HG03097 (cell line): ENCODE results near the gene CRYBG1.
"Not testable (repeated sequence)": the region's sequence is repeated elsewhere in the genome, so short reads cannot be mapped to it uniquely, and the experiment has no call there.

Experiments used
- ATAC-seq: cut with Tn5 transposase; IDR thresholded peaks from one replicate; pipeline ENCODE4 v1.9.1; 2021; ENCODE audit not compliant: unreplicated experiment, low FRiP score

The CRYBG1 gene

DNA sequence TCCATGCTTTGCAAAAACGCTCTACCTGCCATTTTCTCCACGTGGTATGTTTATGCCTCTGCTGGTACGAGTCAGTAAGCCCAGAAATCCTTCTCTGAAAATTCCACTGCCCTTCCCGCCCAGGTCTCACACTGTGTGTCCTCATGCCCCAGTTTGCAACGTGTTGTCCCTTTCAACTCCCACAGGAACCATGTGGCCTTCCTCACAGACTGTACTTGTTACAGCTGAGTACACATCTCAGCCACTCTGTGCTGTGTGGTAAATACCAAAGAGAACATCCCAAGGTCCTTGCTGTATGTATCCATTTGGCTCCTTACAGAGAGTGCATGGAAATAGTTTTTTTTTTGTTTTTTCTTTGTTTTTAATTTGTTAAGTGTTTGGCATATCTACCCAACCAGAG is 211.9 kb downstream of the CRYBG1 start:
- no peak for ATAC-seq

DNA sequence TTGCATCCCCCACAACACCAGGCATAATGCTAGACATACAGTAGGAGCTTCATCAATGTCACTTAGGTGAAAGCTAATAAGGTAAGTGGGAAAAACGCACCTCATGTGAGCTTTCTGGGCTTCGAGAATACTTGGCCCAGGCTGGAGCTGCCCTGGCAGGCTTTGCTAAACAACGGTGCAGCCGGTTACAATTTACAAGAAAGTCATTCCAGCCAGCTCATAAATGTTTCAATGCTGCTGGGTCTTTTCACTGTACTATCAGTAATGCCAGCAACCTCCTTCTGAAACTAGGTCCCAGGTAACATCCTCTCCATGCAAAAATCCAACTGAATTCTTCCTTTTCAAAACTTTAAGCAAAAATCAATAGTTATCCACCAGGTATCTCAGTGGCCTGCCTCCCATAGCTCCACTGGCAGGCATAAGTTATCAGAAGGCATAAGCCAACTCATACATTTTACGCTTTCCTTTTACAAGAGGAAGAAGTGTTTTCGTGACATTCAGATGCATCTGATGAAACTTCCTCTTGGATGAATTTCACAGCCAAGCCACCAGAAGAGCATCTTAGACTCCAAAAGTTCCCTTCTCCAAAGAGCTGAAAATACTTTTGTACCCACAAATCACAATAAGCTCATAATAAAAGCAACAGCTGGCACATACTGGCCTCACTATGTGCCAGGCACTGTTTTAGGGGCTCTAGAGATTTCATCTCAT is 212.5 kb downstream of the CRYBG1 start:
- ATAC-seq: no peak

DNA sequence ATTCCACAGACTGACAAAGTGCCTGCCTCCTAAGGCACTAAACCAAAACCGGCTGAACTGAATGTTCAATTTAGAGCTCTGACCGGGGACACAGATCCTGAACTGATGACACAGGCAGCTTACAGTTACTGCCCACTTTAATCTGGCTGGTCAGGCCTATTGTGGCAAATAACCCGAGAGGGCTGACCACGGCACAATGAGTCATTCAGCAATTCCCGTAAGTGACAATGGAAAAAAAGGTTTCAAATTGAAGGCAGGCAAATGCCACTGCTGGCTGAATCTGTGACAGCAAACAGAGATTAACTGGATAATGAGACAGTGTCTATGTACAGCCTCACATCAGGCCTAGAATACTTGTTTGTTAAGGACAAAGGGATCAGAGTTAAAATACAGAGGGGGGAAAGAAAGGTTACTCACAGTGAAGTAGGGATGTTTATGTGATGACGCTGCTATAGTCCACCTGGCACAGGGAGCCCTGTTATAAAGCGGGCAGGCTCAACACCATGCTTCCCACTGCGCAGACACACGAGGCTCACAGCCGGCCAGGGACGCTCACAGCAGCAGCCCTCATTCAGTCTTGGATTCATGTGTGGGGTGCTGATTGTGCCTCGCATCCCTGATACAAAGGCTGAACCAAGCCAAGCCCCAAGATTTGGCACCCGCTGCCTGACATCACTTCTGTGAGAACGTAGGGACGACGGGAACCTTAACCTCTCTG is 214.4 kb downstream of the CRYBG1 start:
- no peak for ATAC-seq

DNA sequence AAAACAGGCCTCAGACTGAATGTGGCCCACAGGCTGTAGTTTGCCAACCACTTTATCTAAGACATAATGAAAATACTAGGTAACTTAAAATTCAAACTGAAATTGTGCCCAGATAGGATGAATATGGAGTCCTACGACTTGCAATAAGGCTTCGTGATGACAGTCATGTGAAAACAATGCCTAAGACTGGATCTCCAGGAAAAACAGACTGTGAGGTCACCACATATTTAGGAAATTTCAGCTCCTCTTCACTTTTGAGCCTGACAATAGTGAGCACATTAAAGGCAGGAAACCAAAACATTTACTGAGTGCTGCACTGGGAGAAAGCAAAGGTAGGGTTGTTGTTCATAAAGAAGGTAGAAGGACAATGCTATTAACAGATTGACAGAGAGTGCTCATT is 218.8 kb downstream of the CRYBG1 start:
- no peak for ATAC-seq

DNA sequence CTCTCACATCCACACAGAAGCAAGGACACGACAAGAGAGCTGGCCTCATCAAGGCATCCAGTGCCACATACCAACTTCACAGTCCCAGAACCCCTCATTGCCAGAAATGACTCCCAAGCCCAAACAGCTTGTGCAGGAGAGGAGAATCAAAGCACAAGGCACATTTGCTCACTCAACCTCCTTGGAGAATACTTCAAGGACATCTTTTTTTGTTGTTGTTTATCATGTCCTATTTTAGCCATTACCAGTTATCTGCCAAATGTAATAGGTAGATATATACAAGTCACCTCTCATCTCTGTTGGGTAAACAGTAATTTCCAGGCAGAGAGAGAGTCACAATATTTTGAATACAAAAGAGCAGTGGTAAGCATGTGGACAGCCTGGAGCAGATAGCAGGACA is 221.0 kb downstream of the CRYBG1 start:
- ATAC-seq: no peak

DNA sequence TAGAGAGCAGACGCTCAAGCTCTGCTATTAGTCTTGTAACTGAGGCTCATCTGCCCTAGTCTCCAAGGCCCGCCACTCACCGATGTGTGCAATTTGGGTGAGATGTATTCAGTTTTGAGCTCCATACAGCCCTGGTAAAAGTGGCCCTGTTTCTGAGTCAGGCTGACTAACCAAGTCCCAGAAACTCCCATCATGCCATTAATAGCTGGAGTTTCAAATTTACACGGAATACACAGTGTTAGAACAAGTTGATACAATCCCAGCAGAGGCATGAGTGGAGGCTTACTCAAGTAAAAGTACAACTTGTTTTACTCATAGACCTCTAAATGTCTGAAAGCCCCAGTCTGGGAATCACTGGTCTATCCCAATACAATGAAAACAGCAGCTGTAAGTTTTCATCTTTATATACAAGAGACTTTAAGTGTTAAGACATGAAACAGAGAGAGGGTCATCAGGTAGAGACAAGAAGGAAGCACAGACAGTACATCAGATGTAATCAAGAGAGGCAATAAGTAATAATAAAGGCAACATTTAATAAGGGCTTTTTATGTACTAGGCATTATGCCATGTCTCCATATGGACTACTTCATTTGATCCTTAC is 226.4 kb downstream of the CRYBG1 start:
- ATAC-seq: no peak

DNA sequence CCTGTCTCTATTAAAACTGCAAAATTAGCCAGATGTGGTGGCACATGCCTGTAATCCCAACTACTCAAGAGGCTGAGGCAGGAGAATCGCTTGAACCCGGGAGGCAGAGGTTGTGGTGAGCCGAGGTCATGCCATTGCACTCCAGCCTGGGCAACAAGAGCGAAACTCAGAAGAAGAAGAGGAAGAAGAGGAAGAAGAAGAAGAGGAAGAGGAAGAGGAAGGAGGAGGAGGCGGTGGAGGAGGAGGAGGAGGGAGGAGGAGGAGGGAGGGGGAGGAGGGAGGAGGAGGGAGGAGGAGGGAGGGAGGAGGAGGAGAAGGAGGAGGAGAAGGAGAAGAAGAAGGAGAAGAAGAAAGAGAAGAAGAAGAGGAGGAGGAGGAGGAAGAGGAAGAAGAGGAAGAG is 228.4 kb downstream of the CRYBG1 start:
- ATAC-seq: not testable (repeated sequence)

DNA sequence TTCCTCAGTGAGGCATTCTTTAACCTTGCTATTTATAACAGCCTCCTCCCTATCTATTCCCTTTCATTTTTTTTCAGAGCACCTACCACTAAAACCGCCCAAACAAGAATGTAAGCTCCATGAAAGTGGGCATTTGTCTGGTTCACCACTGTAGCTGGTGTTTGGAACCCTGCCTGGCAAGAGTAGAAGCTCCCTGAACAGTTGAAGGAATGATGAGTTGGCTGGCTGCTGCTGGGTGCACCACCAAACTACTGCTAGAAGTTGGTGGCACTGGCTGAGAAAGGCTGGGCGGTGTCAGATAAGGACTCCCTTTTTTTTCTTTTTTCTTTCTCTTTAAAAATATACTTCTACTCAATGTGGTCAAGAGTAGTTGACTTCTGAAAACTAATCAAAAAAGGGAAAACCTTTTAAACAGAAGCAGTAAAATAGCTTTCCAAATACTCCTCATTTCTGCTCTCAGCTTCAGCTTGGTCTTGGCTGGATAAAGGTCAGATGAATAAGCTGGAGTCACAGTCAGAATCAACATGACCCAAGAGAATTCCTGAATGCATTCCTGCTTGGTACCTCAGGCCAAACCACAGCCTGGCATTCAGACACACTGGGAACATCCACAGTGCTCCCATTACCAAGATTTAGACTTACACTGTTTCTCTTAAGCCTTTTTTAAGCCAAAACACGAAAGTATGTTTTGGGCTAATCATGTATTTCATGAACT is 230.8 kb downstream of the CRYBG1 start:
- ATAC-seq: no peak

DNA sequence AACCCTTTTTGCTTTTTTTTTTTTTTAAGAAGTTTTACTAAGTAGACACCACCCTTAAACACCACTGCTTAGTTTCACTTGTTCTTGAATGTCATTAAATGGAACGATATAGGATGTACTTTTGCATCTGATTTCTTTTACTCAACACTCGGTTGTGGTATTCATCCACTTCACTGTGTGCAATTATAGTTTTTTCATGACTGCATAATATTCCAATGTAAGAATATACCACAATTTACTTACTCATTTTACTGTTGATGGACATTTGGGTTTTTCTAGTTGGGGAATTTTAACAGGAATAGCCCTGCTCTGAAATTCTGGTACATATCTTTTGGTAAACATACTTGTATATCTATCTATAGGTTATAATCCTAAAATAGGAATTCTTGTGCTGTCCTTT is 238.9 kb downstream of the CRYBG1 start:
- ATAC-seq: no peak

DNA sequence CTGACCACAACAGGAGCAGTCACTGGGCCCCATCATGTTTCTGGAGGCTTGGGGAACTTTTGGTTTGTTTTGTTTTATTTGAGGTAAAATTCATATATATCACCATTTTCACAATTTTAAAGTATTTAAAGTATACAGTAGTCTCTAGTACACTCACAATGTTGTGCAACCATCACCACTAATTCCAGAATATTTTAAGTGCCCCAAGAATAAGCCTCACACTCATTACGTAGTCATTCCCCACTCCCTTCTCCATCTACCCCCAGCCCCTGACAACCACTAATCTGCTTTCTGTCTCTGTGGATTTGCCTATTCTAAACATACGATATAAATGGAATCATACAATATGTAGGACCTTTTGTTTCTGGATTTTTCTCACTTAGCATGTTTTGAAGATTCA is 239.8 kb downstream of the CRYBG1 start:
- ATAC-seq: no peak

DNA sequence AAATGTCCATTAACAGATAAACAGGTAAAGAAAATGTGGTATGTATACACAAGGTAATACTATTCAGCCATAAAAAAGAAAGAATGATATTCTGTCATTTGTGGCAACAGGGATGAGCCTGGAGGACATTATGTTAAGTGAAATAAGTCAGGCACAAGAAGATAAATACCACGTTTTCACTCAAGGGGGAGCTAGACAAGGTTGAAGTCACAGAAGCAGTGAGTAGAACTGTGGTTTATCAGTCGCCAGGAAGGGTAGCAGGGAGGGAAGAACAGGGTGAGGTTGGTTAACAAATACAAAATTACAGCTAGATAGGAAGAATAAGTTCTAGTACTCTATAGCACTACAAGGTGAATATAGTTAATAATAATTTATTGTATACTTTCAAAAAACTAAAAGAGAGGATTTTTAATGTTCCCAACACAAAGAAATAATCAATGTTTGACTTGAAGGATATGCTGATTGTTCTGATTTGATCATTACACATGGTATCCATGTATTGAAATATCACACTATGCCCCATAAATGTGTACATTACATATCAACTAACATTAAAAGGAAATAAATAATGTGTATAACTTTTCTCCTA is 247.7 kb downstream of the CRYBG1 start:
- ATAC-seq: no peak

DNA sequence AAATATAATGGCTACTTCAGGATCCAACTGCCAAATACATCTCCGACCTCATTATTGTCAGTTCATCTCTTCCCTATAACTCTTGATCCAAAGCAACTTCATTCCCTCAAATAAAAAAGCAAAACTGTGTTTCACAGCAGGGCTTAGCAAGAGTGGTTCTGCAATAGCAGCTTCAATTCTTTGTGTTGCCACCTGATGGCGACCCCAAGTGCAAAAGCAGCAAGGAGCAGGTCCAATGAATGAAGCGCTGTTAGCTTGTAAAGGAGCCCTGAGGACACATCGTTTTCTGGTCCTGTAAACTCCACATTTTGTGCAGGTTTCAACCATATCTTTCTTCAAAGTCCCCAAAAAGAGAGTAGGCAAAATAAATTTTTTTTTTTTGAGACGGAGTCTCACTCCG is 249.2 kb downstream of the CRYBG1 start:
- no peak for ATAC-seq

DNA sequence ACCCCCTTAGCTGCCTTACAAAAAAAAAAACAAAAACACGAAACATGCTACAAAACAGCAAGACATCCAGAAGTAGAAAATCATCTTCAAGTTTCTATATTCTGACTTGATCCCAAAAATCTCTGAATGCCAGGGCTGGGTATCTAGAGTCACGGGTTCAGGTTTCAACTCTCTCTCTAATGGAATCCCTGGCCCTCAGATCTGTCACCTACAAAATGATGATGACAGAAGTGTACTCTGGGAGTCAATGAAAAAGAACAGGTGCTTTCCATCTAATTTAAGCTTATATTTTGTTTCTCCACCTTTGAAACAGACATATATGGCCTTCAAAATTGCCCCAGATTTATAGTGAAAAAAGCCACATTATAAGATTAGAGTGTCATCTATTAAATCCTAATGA is 250.5 kb downstream of the CRYBG1 start:
- no peak for ATAC-seq

DNA sequence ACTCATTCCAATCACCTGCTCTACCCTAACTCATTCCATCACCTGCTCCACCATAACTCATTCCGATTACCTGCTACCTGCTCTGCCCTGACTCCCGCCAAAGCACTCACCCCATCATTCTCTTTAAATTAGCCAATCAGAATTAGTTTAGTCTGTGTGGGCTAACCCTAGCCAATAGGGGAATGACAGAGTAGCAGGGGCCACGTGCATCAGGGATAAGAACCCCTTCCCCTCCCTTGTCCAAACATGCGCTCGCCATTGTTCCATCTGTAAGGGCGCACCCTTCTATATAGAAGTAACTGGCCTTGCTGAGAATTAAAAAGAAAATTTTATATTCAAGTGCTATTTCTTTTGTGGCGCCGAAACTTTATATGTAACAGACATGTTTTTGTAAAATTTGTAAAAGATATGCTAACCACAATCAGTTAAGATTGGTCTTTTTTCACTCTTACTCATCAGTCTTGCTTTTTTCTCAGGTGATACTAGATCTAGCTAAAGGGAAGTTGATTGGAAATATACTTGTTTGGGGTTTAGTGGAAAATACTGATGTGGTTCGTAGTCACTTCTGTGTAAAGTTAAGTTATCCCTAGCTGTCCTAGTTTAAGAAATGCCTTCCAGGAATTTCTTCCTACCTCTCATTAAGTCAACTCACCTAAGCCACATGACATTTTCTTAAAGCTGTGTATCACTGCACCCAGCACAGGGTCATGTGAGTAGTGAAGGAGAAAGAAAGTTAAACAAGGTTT is 252.3 kb downstream of the CRYBG1 start:
- ATAC-seq: no peak

DNA sequence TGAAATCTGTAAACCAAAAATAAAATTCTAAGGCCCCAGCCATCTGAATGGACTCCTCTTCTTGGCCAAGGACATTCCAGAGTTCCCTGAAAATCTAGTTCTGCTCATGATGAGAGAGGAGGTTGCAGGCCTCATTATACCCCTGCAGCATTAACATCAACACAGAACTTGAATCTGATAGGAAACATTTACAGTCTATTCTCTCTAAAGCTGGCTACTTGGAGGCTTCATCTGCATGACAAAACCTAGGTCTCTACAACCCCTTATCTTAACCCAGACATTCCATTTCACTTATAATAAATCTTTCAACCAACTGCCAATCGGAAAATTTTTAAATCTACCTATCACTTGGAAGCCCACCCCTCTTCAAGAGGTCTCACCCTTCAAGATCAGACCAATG is 253.1 kb downstream of the CRYBG1 start:
- ATAC-seq: no peak

DNA sequence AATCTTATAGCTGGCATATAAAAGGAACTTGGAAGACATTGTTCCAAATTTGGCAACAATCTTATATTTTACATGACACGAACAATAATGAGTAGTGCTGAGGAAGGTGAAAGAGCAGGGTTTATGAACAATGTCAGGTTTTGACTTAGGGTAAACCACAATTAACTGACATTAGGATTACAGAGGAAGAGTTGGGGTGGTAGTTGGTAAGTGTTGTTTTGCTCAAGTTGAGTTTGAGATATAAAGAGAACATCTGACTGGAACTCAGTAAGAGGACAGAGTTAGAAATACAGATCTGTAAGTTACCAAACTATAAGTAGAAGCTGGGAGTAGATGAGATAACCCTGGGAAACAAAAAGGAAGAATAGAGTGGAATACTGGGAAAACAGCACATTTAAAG is 253.6 kb downstream of the CRYBG1 start:
- no peak for ATAC-seq

DNA sequence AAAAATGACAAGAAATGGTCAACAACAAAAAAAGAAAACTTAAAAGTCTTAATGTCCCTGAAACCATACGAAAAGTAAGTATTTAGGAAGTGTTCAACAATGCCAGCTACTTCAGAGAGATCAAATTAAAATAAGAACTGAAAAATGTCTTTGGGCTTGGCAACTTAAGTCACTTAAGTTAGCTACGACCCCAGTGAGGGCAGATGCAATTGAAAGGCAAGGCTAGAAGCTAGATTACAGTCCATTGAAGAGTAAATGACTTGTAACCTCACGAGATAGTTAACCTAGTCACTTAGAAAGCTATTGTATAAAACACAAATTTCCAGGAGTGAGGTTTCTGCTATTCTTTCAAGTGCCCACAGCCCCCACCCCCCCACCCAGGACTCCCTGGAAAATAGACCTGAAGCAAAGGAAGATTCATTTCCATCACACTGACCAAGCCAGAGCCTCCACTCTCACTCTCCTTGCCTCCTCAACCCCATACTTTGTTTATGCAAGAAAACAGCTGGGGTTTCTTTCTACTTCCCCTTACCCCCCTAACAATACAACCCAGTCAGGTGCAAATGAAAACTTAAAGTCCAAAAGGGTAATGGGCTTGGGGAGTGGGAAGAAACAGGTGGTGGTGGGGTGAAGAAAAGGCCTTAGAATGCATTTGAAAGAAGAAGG is 254.2 kb downstream of the CRYBG1 start:
- no peak for ATAC-seq

DNA sequence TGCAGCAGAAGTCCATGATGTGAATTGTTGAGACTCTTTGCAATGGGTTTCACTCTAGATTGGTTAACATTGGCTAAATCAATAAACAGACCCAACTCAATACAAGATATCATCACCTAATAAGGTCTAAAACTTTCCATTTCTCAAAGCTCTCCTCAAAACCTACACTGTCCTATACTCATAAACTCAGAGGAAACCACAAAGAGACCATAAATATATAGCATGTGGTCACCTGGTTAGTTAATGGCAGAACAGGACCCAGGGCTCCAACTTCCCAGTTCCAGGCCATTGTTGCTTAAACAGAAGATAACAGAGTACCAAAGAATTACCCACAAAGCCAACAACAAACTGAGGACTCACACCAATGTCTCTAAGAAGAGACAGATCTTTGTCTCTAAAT is 256.8 kb downstream of the CRYBG1 start:
- ATAC-seq: peak; percentile 84

DNA sequence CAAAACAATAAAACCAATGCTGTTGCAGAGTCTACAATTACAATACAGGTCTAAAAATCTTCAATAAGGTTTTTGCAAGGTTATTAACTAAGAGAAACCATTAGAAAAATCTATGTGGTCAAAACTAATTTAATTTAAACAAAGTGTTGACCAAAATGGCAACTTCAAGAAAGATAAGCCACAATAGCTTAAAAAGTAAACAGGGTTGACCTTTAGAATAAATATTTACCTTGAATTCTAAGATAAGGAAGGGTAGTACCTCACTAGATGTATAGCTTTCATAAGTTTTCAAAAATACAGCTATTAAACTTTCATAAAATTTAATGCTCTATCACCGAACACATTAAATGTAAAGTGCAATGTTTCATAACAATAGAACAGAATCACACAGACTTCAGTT is 257.3 kb downstream of the CRYBG1 start:
- no peak for ATAC-seq

DNA sequence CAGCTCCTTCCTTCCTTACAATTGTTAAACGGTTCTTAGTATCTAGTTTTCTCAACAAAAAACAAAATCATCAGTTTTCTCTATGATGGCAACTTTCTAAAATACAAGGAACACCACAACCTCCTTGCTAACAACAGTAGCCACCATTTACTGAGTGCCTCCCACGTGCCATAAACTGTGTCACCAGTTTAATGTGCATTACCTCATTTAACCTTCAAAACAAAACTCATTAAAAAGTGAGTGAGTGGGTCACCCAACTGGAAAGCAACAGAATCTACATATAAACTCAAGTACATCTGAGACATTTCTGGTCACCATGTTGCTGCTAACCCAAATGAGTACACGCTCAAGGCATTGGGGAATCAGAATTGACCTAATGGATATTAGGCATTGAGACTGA is 257.8 kb downstream of the CRYBG1 start:
- no peak for ATAC-seq
